ENCODE results near the gene ZNF70.

DNA sequence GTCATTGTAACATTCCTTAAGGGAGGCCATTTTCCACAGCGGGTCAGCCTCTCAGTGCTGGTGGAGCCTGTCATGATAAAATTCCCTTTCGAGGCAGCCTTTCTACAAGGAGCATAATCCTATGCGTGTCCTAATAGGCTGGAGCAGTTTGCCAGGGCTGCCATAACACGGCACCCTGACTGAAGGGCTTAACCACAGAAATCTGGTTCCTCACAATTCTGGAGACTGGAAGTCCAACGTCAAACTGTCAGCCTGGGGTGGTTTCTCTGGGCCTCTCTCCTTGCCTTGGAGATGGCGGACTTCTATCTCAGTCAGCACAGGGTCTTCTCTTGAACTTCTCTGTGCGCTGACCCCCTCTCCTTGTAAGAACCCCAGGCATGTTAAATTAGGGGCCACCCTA is 61.5 kb downstream of the ZNF70 start:
- TF ChIP-seq, protein P1, sequence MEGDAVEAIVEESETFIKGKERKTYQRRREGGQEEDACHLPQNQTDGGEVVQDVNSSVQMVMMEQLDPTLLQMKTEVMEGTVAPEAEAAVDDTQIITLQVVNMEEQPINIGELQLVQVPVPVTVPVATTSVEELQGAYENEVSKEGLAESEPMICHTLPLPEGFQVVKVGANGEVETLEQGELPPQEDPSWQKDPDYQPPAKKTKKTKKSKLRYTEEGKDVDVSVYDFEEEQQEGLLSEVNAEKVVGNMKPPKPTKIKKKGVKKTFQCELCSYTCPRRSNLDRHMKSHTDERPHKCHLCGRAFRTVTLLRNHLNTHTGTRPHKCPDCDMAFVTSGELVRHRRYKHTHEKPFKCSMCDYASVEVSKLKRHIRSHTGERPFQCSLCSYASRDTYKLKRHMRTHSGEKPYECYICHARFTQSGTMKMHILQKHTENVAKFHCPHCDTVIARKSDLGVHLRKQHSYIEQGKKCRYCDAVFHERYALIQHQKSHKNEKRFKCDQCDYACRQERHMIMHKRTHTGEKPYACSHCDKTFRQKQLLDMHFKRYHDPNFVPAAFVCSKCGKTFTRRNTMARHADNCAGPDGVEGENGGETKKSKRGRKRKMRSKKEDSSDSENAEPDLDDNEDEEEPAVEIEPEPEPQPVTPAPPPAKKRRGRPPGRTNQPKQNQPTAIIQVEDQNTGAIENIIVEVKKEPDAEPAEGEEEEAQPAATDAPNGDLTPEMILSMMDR (conservative IDR thresholded peaks at IDR 0.05; ENCODE audit: low read depth, low read length), result no peak
- TF ChIP-seq EZH2 (IDR thresholded peaks at IDR 0.05; ENCODE audit: low read length, unreplicated experiment) (no peak), EZH2phosphoT487 (IDR thresholded peaks at IDR 0.05; ENCODE audit: borderline replicate concordance, low read length) (no peak)
